Fibroblast of skin of abdomen (primary cell): ENCODE results near the gene RAX.
"Not testable (repeated sequence)": the region's sequence is repeated elsewhere in the genome, so short reads cannot be mapped to it uniquely, and the experiment has no call there.

ENCODE experiments used
- DNase-seq: peaks from one replicate; pipeline ENCODE4 v3.0.0-alpha.2; 2013

The RAX gene

DNA sequence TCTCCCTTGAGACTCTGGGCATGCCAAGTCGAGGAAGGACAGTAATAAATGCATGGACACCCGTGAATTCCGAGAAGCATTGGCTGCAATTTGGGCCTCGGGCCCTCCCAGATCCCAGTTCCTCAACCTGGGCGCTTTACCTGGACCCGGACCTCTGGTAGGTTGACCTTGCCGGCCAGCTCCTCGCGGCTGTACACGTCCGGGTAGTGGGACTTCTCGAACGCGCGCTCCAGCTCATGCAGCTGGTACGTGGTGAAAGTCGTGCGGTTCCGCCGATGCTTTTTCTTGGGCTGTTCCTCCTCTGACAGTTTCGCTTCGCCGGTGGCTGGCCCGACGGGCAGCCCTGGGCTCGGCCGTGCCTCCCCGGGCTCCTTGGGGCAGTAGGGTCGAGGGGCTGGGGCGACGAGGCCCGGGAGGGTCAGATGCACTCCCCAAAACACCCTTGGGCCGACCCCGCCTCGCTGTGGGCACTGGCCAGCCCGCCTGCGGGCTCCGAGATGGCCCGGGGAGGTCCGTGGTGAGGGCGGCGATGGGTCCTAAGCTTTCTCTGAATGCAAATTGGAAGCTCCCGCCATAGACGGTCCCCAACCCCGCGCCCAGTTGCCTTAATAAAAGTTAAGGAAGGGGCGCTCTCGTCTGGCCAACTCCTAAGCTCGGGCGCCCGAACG lies 899 bp downstream of the RAX start:
- no peak for DNase-seq

DNA sequence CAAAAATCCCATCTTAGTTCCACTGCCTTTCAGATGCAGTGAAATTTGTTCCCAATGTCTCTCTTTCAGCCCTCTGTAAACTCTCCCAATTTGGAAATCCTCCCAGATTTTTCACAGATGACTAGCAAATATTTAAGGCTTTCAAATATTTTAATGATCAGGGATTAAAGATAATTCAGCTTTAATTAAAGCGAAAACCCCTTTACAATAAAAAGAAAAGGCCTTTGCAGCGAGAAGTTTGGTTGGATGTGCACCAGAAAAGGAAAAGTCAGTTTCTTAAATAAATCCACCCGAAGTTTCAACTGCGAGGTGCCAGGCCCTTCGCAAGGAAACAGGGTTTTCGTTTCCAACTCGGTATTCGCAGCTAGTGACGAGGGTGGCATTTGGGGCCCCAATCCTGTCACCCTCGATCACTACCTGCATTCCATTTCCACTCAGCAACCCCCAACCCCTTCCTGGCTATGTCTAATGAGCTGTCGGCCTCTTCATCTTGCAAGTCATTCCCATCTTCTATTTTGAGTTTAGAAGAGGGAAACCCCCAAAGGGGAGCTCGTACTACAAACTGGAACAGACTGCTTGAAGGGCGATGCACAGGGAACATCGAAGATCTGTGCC lies 1.5 kb downstream of the RAX start:
- DNase-seq = no peak

GRCh38 chr18:59270689-59271257 lies 2.5 kb downstream of the RAX start:
- DNase-seq = no peak

GRCh38 chr18:59269563-59270119 lies 3.6 kb downstream of the RAX start:
- DNase-seq = no peak

- no peak for DNase-seq
Observed at GRCh38 chr18:59268721-59269562, 4.3 kb downstream of the RAX start.

GRCh38 chr18:59268127-59268720 lies 5.0 kb downstream of the RAX start:
- DNase-seq = no peak

DNA sequence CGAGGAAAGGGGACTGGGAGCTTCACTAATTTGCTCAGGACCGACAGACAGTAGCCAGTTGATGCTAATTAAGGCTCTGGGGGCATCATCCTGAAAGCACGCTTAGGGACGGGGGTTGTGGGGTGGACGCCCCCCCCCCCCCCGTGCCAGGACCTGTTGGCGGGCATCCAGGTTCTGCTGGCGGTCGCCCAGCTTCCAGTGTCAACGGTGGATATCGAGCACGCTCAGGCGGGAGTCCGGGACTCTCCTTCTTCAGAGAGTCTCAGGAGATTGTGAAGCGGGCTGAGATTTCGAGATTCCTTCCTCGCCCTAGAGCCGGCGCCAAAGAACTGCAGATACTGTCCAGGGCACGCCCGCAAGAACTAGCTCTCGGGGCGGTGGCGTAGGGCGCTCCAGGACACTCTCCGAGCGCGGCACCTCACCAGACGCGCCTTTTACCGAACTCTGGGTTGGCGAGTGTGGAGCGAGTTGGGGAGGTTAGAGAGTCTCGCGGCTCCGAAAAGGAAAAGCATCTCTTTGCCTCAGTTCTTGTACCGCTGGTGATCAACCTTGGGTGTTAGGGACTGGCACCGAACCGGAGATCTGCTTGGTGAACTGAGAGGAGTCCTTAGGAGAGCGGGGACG lies 5.6 kb downstream of the RAX start:
- no peak for DNase-seq

DNA sequence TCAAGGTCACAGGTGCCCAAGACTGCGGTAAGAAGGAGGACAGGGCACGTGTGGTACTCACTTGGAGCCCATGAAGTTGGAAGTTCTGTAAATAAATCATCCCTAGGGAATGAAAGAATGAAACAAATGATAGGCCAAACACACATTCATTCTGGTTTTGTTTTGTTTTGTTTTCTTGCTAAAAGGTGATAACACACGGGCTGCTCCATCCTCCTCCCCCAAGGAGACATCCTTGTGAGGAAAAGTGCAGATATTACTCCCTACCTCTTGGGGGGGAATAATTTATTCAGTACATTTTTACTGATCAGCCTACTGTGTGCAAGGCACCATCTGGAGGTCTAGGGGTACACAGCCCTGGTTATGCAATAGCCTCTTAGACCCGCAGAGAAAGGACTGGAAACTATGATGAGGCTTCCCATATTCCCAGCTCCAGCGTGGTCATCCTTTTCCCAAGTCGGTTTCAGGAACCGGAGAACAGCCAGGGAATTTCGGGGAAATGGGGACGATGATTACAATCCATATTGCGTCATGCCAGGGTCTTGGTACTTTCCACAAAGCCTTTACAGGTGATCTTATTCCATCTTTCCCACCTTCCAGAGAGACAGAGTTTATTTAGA lies 6.3 kb downstream of the RAX start:
- DNase-seq = no peak

- DNase-seq = no peak
Observed at GRCh38 chr18:59266459-59266858, 6.8 kb downstream of the RAX start.

DNA sequence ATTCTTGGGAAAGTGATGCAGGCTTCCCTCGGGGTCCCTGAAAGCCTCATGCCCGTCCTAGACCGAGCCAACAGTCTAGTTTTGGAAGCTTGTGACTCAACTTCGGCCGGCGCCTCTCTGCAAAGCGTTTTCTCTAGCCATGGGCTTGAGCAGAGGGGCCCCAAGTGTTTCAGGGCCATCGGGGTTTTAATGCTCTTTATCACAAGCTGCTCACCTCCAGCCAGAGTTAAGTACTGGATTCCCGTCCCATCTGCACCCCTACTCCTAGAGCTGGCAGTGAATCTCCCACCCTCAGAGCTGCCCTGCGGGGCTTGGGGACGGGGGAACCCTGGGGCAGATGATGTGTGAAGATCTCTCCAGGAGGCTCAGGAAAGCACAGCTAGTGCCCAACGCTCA lies 7.3 kb downstream of the RAX start:
- no peak for DNase-seq

GRCh38 chr18:59265246-59265973 lies 7.8 kb downstream of the RAX start:
- DNase-seq = no peak

DNA sequence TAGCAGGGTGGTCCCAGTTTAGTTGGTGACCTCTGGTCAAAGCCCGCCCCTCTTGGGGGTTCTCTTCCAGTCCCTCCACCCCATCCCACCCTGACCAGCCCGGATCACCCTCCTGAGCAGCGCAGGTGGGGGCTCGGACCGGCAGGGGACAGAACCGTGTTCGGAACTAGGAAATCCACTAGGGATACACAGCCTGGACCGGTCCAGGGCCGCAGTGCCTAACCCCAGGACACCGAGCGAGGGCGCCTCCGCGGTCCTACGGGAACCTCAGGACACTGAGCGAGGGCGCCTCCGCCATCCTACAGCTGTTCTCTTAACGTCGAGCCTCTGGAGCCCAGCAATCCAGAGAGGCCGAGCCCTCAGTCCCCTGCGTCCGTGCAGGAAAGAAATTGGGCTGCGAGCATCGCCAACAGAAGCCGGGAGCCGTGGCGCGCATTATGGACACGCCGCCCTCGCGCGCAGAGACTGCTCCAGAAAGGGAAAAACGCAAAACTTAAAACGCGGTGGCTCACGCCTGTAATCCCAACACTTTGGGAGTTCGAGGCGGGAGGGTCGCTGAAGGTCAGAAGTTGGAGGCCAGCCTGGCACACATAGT lies 8.5 kb downstream of the RAX start:
- no peak for DNase-seq

GRCh38 chr18:59264121-59264571 lies 9.1 kb downstream of the RAX start:
- DNase-seq = no peak

DNA sequence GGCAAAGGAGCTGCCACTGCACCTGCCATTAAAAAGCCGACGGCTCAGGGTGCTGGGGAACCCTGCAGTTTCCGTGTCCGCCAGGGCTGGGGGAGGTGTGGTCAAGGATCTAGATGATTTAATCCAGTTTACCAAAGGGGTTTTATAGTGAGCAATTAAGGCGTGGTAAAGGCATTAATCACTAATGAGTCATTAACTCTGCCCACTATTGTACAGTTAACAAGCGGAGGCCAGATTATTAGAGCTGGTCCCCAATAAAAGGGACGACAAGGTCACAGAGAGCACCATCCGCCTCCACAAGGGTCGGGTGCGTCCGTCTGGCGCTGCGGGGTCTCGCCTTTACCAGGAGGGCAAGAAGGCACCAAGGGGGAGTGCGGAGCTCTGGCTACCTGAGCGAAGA lies 9.6 kb downstream of the RAX start:
- DNase-seq = no peak

- DNase-seq = not testable (repeated sequence)
Observed at GRCh38 chr18:59262243-59262642, 11.0 kb downstream of the RAX start.

DNA sequence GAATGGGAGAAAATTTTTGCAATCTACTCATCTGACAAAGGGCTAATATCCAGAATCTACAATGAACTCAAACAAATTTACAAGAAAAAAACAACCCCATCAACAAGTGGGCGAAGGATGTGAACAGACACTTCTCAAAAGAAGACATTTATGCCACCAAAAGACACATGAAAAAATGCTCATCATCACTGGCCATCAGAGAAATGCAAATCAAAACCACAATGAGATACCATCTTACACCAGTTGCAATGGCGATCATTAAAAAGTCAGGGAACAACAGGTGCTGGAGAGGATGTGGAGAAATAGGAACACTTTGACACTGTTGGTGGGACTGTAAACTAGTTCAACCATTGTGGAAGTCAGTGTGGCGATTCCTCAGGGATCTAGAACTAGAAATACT lies 11.4 kb downstream of the RAX start:
- not testable (repeated sequence) for DNase-seq

- not testable (repeated sequence) for DNase-seq
Observed at GRCh38 chr18:59255491-59255890, 17.8 kb downstream of the RAX start.

DNA sequence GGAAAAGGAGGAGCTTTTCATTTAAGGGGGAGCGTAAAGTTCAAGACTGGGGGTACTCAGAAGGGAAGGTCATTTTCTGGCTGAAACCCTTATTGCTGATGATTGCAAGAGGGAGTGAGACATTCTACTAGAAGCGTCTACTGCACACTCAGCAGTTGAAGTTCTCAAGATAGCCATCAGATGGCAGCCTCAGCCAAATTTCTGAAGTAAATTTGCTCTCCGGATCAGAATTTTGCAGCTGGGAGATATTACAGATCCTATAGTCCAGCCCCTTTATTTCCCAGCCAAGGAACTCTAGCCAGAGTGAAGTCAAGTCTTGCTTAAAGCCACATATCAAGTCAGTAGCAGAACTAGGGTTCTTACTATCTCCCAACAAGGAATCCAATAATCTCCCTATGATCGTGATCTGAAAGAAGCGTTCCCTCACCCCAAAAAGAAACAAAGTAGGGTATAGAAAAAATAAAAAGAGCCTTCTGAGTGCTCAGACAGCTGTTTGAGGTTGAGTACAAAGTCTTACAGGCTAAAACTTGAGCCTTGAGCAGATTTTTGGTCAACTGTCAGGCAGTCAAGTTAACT lies 24.0 kb downstream of the RAX start:
- DNase-seq = peak; percentile 84

DNA sequence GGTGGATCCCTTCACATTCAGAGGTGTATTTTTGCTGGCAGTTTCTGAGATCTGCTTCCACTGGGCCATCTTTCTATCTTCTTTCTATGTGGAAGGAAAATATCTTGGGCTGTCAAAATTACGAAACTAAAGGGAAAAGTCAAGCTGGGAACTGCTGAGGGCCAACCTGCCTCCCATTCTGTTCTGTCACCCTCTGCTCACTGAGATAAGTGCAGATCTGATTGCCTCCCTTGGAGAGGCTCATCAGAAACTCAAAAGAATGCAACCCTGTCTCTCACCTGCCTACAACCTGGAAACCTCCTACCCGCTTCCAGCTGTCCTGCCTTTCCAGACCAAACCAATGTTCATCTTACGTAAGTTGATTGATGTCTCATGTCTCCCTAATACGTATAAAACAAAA lies 26.5 kb downstream of the RAX start:
- no peak for DNase-seq

- DNase-seq = no peak
Observed at GRCh38 chr18:59242906-59243305, 30.3 kb downstream of the RAX start.
